Liver (tissue), 3 donors: ENCODE data around the gene ITPKC.

Source experiments
- CTCF ChIP-seq: fragments of 150-350 bp; IDR thresholded peaks from 2 replicates; pipeline ENCODE4 v1.5.1; 2017; ENCODE audit warnings: improper control_type of control experiment, low read depth, low read length; ENCODE audit not compliant: missing input control
- EGR1 ChIP-seq, 2 donors: IDR thresholded peaks; 2 replicates each; pipeline ENCODE4 v1.6.1; 2016 to 2018; ENCODE audit warnings: antibody characterized with exemption in 2 of 2, low read depth in 2 of 2
- FOXA1 ChIP-seq: IDR thresholded peaks from 2 replicates; pipeline ENCODE4 v1.6.1; 2016; ENCODE audit warnings: antibody characterized with exemption
- MAX ChIP-seq: IDR thresholded peaks from 2 replicates; pipeline ENCODE4 v1.6.1; 2016; ENCODE audit warnings: antibody characterized with exemption
- RAD21 ChIP-seq, 2 donors: IDR thresholded peaks; 2 replicates each; pipeline ENCODE4 v1.6.1; 2016; ENCODE audit warnings: antibody characterized with exemption in 2 of 2, mild to moderate bottlenecking in 2 of 2
- TF ChIP-seq, protein P1 (sequence below): IDR thresholded peaks from 2 replicates; pipeline ENCODE4 v1.6.1; 2016; ENCODE audit warnings: antibody characterized with exemption
- donor health status: healthy.
- donor health status: healthy.

DNA sequence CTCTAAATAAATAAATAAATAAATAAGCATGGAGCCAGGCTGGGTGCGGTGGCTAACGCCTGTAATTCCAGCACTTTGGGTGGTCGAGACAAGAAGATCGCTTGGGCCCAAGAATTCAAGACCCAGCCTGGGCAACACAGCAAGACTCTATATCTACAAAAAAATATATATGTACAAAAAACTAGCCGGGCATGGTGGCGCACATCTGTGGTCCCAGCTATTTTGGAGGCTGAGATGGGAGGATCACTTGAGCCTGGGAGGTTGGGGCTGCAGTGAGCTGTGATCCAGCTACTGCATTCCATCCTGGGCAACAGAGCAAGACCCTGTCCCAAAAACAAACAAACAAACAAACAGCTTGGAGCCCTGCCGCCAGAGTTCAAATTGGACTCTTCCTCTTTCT, 30.6 kb downstream of the ITPKC start:
- TF ChIP-seq CTCF (no peak), FOXA1 (no peak), RAD21 (IDR thresholded peaks at IDR 0.05) (no peak), EGR1 (IDR thresholded peaks at IDR 0.05; ENCODE audit: low read depth in 2 of 2) (no peak), MAX (no peak)
- TF ChIP-seq, protein P1, sequence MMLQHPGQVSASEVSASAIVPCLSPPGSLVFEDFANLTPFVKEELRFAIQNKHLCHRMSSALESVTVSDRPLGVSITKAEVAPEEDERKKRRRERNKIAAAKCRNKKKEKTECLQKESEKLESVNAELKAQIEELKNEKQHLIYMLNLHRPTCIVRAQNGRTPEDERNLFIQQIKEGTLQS: no peak
